Trophoblast cell (in vitro differentiated cells and primary cell): ENCODE results near the gene NENF.
A peak's percentile ranks its signal among the peaks of the same experiment; 100 is the strongest.

Experiments
- DNase-seq, 2 donors: peaks; one replicate each; pipeline ENCODE4 v3.0.0-alpha.2; 2016
- H2AFZ ChIP-seq: 2 replicates; pipeline ENCODE4 v1.6.1; 2013; ENCODE audit warnings: low read length, moderate library complexity, mild to moderate bottlenecking; ENCODE audit not compliant: insufficient read depth, poor library complexity
- H2AK5ac ChIP-seq: 2 replicates; pipeline ENCODE4 v1.6.1; 2013; ENCODE audit warnings: mild to moderate bottlenecking, low read length
- H2BK120ac ChIP-seq: 2 replicates; pipeline ENCODE4 v1.6.1; 2013; ENCODE audit warnings: low read length, mild to moderate bottlenecking, moderate library complexity; ENCODE audit not compliant: insufficient read depth, poor library complexity
- H2BK12ac ChIP-seq: 2 replicates; pipeline ENCODE4 v1.6.1; 2013; ENCODE audit warnings: mild to moderate bottlenecking, low read length, moderate library complexity
- H2BK5ac ChIP-seq: 2 replicates; pipeline ENCODE4 v1.6.1; 2013; ENCODE audit warnings: low read length, low read depth, moderate library complexity, mild to moderate bottlenecking; ENCODE audit not compliant: poor library complexity
- H3K14ac ChIP-seq: 2 replicates; pipeline ENCODE4 v1.6.1; 2013; ENCODE audit warnings: mild to moderate bottlenecking, low read length
- H3K18ac ChIP-seq: 2 replicates; pipeline ENCODE4 v1.6.1; 2013; ENCODE audit warnings: mild to moderate bottlenecking, low read length
- H3K23ac ChIP-seq: 2 replicates; pipeline ENCODE4 v1.6.1; 2013; ENCODE audit warnings: low read length
- H3K27ac ChIP-seq: 2 replicates; pipeline ENCODE4 v1.5.1; 2013; ENCODE audit warnings: low read depth, mild to moderate bottlenecking, inconsistent platforms, low read length, moderate library complexity
- H3K27me3 ChIP-seq: 2 replicates; pipeline ENCODE4 v1.6.1; 2013; ENCODE audit warnings: inconsistent platforms, mild to moderate bottlenecking, low read length, moderate library complexity; ENCODE audit not compliant: insufficient read depth
- H3K36me3 ChIP-seq, 2 experiments: 1 replicate in 1 of 2; 2 replicates in 1 of 2; pipeline ENCODE4 v1.6.1; 2013; ENCODE audit warnings: low read length in 2 of 2, mild to moderate bottlenecking in 2 of 2, moderate library complexity in 1 of 2; ENCODE audit not compliant: insufficient read depth in 2 of 2, control insufficient read depth in 1 of 2
- H3K4ac ChIP-seq: 2 replicates; pipeline ENCODE4 v1.6.1; 2013; ENCODE audit warnings: low read depth, mild to moderate bottlenecking, low read length, moderate library complexity
- H3K4me1 ChIP-seq, 2 experiments: 1 replicate in 1 of 2; 2 replicates in 1 of 2; pipeline ENCODE4 v1.6.1; 2013; ENCODE audit warnings: low read length in 2 of 2, mild to moderate bottlenecking in 2 of 2, moderate library complexity in 1 of 2; ENCODE audit not compliant: insufficient read depth in 2 of 2, control insufficient read depth in 1 of 2
- H3K4me2 ChIP-seq: 2 replicates; pipeline ENCODE4 v1.6.1; 2013; ENCODE audit warnings: inconsistent platforms, mild to moderate bottlenecking, low read length, moderate library complexity
- H3K4me3 ChIP-seq: 2 replicates; pipeline ENCODE4 v1.5.1; 2013; ENCODE audit warnings: mild to moderate bottlenecking, low read depth, low read length, inconsistent platforms
- H3K79me1 ChIP-seq: one replicate; pipeline ENCODE4 v1.6.1; 2013; ENCODE audit warnings: low read length
- H3K79me2 ChIP-seq: 2 replicates; pipeline ENCODE4 v1.6.1; 2013; ENCODE audit warnings: low read length, mild to moderate bottlenecking; ENCODE audit not compliant: control insufficient read depth, insufficient read depth, poor library complexity
- H3K9ac ChIP-seq: 2 replicates; pipeline ENCODE4 v1.6.1; 2013; ENCODE audit warnings: mild to moderate bottlenecking, low read length
- H3K9me3 ChIP-seq: 2 replicates; pipeline ENCODE4 v1.6.1; 2013; ENCODE audit warnings: low read depth, mild to moderate bottlenecking, control low read depth, inconsistent platforms, low read length; ENCODE audit not compliant: insufficient read depth
- H4K12ac ChIP-seq: 2 replicates; pipeline ENCODE4 v1.6.1; 2013; ENCODE audit warnings: low read depth, mild to moderate bottlenecking, low read length, moderate library complexity
- H4K8ac ChIP-seq: 2 replicates; pipeline ENCODE4 v1.6.1; 2013; ENCODE audit warnings: low read depth, mild to moderate bottlenecking, low read length, moderate library complexity
- H4K91ac ChIP-seq: one replicate; pipeline ENCODE4 v1.6.1; 2013; ENCODE audit warnings: low read depth, mild to moderate bottlenecking, low read length, moderate library complexity
- WGBS: extraction: QIAGEN DNeasy Blood & Tissue Kit; methylation state at CpG from one replicate; pipeline ENCODE4 v1.1.7; 2013; ENCODE audit warnings: missing lambda C conversion rate; ENCODE audit not compliant: insufficient read length, insufficient coverage; ENCODE audit errors: extremely low coverage; 5-methylcytosine and 5-hydroxymethylcytosine counted together

Gene NENF

GRCh38 chr1:212414328-212415106, 18.2 kb upstream of the NENF start, which contains the start of gene PACC1:
PACC1 (minus strand) TSS chr1:212414886; CDS start chr1:212414757, 129 bp downstream.
- Histone ChIP-seq H3K27ac (no peak within 1 kb of the TSS), H3K36me3 (peaks cover 7 to 16% of the 10 kb centered on the region in 2 experiments), H3K4ac (no peak within 1 kb of the TSS), H4K91ac (no peak within 1 kb of the TSS), H3K9ac (peak within 1 kb of the TSS; percentile 78), H3K4me1 (peaks cover 4 to 8% of the 10 kb centered on the region in 2 experiments), H2BK12ac (no peak within 1 kb of the TSS), H2BK5ac (no peak within 1 kb of the TSS), H2AK5ac (no peak within 1 kb of the TSS), H3K27me3 (no peaks in the 10 kb centered on the region), H3K14ac (no peak within 1 kb of the TSS), H3K4me2 (peak within 1 kb of the TSS; percentile 95), H4K8ac (peak within 1 kb of the TSS; percentile 64), H3K9me3 (peaks cover 1% of the 10 kb centered on the region), H3K79me1 (peaks cover 2% of the 10 kb centered on the region), H2BK120ac (no peak within 1 kb of the TSS), H3K4me3 (peak within 1 kb of the TSS; percentile 99), H3K79me2 (no peaks in the 10 kb centered on the region), H2AFZ (peak within 1 kb of the TSS; percentile 38), H4K12ac (no peak within 1 kb of the TSS), H3K18ac (peak within 1 kb of the TSS; percentile 35), H3K23ac (no peak within 1 kb of the TSS)
- DNase-seq: peak; percentile 94 to 97
- WGBS: no CpG with 5 or more reads among the region's 74 CpGs

DNA sequence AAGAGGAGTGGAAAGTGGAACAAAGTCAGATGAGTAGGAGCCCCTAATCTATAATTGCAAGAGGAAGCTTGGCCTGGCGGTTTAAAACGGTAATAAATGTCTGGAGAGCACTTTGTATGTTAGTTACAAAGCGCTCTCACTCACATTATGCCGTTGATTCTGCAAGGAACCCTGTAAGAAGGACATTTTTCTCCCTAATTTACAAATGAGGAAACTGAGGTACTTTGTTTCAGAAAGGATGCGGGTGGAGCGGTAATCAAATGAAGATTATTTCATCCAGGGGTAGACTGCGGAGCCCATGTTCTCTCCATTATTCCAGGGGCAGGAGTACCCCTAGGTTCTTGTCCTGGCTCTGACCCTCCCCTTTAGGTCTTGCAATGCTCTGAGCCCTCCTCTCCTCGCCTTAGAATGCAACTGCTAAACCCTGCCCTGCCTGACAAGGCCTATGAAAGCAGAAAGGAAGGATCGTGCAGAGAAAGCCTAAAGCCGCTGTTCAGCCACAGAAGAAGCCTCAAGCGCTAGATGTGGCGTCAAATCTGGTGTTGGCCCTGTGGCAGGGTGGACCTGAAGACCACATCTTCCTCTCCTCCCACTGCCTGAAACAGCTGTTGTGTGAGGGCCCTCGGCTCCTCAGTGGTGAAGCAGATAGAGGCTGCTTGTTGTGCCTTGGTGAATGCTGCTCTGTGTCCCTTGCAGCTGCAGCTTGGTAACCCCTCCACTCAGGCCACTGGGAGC, 17.4 kb upstream of the NENF start:
- Histone ChIP-seq H3K4me3 (no peak overlapping the region), H2BK5ac (no peak overlapping the region), H2BK12ac (no peak overlapping the region), H2BK120ac (no peak overlapping the region), H3K4me1 (peaks cover 4 to 8% of the 10 kb centered on the region in 2 experiments), H3K4ac (no peak overlapping the region), H3K14ac (no peak overlapping the region), H3K27me3 (no peaks in the 10 kb centered on the region), H3K79me2 (no peaks in the 10 kb centered on the region), H3K23ac (no peak overlapping the region), H3K27ac (no peak overlapping the region), H4K8ac (peak overlapping the region; percentile 64), H3K79me1 (peaks cover 2% of the 10 kb centered on the region), H3K36me3 (peaks cover under 1 to 8% of the 10 kb centered on the region in 2 experiments), H2AFZ (peak overlapping the region; percentile 38), H3K9ac (no peak overlapping the region), H2AK5ac (no peak overlapping the region), H4K12ac (no peak overlapping the region), H3K18ac (no peak overlapping the region), H4K91ac (no peak overlapping the region), H3K9me3 (peaks cover under 1% of the 10 kb centered on the region), H3K4me2 (peak overlapping the region; percentile 95)
- no CpG with 5 or more reads among the region's 13 CpGs for WGBS
- no peak for DNase-seq

GRCh38 chr1:212421165-212421564, 11.6 kb upstream of the NENF start:
- Histone ChIP-seq H3K4ac (no peak overlapping the region), H3K14ac (no peak overlapping the region), H3K27me3 (no peaks in the 10 kb centered on the region), H3K36me3 (no peaks in the 10 kb centered on the region), H3K79me1 (no peaks in the 10 kb centered on the region), H3K4me1 (no peaks in the 10 kb centered on the region), H4K12ac (no peak overlapping the region), H3K79me2 (no peaks in the 10 kb centered on the region), H3K27ac (no peak overlapping the region), H3K23ac (no peak overlapping the region), H3K4me3 (no peak overlapping the region), H3K9ac (no peak overlapping the region), H2AK5ac (no peak overlapping the region), H4K8ac (no peak overlapping the region), H3K4me2 (no peak overlapping the region), H3K9me3 (no peaks in the 10 kb centered on the region), H4K91ac (no peak overlapping the region), H2BK5ac (no peak overlapping the region), H2BK12ac (no peak overlapping the region), H2AFZ (no peak overlapping the region), H3K18ac (no peak overlapping the region), H2BK120ac (no peak overlapping the region)
- WGBS: no CpG with 5 or more reads among the region's 2 CpGs
- no peak for DNase-seq

DNA sequence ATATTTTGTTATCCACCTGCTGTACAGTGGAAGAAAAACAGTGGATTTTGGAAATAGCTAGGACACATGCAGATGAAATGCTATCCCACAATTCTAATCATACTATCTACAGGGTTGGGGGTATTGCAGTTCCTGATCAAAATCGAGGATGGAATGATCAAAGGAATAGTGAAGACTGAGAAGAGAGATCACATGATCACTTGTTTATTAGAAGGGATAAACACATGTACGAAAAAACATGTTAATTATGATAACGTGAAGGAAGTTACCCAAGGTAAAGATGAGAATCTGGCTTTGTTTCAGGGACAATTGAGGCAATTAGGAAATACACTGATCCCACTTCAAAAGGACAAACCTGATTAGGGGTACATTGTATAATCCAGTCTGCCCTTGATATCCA, 8.8 kb upstream of the NENF start:
- Histone ChIP-seq H4K91ac (no peak overlapping the region), H2BK120ac (no peak overlapping the region), H3K18ac (no peak overlapping the region), H3K4ac (no peak overlapping the region), H3K4me3 (no peak overlapping the region), H3K27me3 (no peaks in the 10 kb centered on the region), H2AK5ac (no peak overlapping the region), H3K79me2 (no peaks in the 10 kb centered on the region), H2AFZ (no peak overlapping the region), H3K79me1 (no peaks in the 10 kb centered on the region), H4K8ac (no peak overlapping the region), H3K9ac (no peak overlapping the region), H3K36me3 (no peaks in the 10 kb centered on the region), H2BK12ac (no peak overlapping the region), H3K4me1 (no peaks in the 10 kb centered on the region), H3K4me2 (no peak overlapping the region), H3K14ac (no peak overlapping the region), H2BK5ac (no peak overlapping the region), H3K9me3 (no peaks in the 10 kb centered on the region), H4K12ac (no peak overlapping the region), H3K23ac (no peak overlapping the region), H3K27ac (no peak overlapping the region)
- DNase-seq: no peak
- WGBS: no CpG with 5 or more reads among the region's 3 CpGs
